GM18505 (cell line): ENCODE results near the gene PDGFB.

Experiments
- ATAC-seq: cut with Tn5 transposase; IDR thresholded peaks from one replicate; pipeline ENCODE4 v1.9.1; 2021; ENCODE audit not compliant: unreplicated experiment
- POLR2A ChIP-seq: IDR thresholded peaks from 4 replicates; pipeline ENCODE4 v1.6.1; 2011; ENCODE audit warnings: borderline replicate concordance; ENCODE audit not compliant: insufficient read depth, insufficient read length; ENCODE audit errors: extremely low read depth

The PDGFB gene

DNA sequence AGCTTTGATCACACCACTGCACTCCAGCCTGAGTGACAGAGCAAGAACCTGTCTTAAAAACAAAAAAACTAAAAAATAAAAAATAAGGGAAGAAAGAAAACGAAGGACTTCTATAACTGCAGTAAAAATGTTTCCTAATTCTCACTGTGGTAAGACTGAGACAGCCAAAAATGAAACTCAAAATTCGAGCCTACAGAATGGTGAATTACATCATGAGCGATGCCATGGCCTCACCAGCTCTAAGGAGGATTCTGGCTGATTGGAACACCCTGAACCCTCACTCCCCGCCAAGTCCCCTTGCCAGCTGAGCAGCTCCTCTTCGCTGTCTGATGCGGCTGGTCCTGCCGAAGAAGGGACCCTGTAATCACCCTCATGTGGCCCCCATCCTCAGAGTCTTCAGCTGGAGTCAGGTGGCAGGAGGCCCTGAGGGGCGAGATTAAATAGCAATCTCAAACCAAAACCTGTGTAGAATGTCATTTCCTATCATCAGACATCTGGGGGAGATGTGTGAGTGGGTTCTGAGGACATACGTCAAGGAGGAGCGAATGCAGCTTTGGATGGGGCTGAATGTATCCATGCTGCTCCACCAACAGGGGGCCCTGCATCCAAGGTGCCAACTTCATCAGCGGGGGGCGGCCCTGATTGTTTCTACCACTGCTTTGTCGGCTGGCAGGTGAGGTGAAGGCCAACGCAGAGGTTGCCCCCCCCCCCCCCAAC, 29.2 kb downstream of the PDGFB start:
- no peak for ATAC-seq
- TF ChIP-seq POLR2A, result no peak

DNA sequence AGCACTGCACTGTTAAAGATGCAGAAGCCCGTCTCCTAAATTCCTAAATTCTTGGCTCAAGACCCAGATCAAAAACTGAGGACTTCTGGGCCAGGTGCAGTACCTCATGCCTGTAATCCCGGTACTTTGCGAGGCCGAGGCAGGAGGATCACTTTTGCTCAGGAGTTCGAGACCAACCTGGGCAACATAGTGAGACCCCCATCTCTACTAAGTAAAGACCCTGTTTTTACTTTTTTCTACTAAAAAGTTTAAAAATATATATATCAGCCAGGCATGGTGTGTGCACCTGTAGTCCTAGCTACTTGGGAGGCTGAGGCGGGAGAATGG, 29.7 kb downstream of the PDGFB start:
- TF ChIP-seq POLR2A, result no peak
- ATAC-seq, result no peak

DNA sequence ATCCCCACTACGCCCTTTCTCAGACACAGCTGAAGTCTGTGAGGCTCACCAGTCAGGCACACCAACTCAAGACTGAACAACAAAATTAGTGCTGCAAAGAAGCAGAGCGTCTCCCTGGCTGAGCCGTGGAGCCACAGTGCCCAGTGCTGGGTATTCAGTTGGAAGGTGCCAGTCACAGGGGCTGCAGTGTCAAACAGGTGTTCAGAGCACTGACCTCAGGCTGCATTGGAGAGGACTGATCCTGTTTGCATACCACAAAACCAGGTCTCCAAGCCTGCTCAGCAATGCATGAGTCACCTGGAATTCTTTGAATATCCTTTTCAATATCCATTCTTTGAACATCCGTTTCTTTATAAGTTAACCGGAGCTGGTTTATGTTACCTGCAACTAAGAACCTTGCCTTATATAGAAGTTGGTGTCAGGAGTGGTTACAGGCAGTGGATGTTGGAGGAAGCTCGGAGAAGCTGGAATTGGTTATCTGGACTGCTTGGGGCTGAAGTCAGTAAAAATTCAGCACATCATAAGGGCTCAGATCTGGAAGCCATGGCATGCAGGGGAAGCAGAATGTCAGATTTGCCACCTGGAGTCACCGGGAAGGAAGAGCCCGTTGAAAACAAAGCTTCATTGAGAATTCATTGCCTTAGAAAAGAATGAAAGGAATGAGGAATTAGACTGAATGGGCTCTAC, 30.3 kb downstream of the PDGFB start:
- ATAC-seq, result no peak
- TF ChIP-seq POLR2A, result no peak

DNA sequence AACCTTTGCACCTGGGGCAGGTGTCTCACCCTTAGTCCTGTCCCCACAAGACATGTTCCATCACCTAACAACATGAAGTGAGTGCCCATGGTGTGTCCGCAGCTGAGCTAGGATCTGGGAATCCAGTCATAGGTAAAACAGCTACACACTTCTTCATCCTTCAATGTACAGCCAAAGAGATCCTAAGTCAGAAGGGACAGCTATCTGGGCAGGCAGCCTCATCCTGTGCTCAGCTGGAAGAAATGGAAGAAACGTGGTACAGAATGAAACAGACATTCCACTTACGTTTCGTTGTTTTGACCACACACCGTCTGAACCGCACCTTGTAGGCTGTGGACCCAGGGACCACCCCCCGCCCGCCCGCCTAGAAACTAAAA, 30.8 kb downstream of the PDGFB start:
- no peak for ATAC-seq
- TF ChIP-seq POLR2A, result no peak

DNA sequence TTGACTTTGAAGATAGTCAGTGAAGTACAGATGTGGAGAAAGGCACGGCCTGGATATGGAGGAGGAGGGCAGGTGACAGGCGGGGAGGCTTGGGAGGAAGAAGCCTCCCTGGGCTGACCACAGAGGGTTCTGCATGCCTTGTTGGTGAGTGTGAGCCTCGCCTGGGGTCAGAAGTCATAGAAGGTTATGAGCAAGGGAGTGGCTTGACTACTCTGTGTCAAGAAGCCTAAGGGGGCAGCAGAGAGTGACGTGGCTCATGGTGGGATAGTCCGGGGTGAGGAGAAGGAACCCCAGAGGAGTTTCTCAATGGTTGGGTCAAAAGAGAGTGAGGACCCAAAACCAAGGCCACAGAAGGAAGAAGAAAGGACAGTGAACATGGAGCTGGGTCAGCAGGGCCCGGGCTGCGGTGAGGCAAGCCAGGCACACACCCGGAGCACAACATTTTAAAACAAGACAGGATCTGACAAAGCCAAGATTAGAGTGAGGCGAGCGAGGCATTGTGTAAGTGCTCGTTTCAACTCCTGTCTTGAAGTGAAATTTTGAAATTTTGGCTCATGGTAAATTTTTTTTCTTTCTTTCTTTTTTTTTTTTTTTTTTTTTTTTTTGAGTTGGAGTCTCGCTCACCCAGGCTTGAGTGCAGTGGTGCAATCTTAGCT, 31.9 kb downstream of the PDGFB start:
- no peak for TF ChIP-seq POLR2A
- ATAC-seq, result no peak

DNA sequence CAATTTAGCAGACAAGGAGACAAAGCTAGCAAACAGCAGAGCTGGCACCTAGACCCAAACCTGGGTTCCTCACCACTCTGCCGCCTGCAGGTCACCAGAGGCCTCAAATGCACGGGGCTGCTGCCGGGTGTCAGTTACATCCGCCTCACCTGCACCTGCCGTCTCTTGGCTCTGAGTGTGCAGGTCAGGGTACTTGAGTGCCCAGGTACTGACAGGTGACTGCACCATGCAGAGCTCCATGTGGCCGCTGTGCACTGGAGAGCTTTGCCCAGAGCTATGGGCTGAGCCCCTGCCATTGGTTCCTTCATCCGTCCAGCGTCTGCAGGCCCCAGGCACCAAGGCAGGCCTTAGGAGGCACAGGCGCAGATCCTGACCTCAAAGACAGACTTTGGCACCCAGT, 35.0 kb downstream of the PDGFB start:
- no peak for TF ChIP-seq POLR2A
- ATAC-seq, result no peak

DNA sequence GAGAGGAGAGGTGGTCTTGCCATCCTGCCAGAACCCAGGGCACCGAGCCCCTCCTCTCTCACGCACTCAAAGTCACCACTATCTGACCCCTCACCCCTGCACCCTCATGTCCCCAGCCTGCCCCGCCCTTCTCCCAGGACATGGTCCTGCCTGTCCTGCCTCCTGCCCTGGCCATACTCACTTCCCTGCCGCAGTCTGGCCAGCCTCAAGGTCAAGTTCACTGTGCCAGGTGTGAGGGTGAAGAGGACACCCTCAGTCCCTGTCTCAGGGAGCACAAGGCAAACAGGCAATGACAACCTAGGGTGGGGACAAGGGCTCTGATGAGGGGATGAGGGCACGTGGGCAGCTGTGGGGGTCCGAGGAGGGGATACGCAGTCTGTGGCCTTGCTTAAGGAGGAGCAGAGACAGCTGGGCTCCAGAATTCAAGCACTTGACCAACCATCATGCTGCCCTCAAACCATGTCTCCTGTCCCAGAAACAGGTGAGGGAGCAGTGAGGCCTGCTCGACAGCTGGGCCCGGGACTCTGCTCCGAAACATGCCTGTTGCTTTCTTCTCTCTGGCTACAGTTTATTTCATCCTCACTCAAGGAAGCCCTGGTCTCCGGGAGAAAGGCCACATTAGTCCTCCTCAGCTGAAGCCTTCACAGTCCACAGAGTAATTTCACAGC, 36.6 kb downstream of the PDGFB start:
- no peak for TF ChIP-seq POLR2A
- ATAC-seq, result no peak

DNA sequence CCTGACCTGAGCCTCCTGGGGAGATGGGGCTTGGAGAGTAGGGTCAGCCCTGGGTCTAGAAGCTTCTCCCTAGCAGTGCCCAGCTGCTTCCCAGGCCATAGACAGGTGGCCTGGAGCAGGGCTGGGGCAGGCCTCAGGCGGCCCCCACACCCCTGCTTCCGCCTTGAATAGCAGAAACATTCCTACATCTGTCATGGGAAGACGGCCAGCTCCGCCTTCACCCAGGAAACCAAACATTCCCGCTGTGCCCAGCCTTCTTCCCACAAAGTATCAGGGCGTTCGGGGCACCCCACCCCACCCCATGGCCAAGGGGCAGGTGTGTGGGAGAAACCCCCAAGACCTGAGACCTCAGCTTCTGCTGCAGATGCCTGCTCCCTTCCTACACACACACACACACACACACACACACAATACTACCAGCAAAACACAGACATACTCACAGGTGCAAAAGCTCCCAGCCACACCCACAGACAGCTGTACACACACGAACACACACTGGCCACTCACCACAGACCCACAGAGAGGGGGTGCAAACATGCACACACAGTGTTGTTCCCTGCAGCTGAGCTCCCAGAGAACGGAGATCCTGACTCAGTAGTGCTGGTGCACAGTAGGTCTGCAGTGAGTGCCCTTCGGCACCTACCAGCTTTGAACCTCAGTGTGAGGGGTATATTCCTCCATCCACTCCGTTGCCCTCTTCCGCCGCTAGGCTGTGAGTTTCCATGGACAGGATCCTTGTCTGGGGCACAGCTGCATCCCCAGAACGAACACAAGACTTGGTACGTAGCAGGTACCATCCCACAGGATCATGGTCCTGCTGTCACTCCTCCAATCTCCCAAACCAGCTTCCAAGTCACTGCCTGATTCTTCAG, 37.4 kb downstream of the PDGFB start:
- TF ChIP-seq POLR2A, result no peak
- ATAC-seq, result no peak

DNA sequence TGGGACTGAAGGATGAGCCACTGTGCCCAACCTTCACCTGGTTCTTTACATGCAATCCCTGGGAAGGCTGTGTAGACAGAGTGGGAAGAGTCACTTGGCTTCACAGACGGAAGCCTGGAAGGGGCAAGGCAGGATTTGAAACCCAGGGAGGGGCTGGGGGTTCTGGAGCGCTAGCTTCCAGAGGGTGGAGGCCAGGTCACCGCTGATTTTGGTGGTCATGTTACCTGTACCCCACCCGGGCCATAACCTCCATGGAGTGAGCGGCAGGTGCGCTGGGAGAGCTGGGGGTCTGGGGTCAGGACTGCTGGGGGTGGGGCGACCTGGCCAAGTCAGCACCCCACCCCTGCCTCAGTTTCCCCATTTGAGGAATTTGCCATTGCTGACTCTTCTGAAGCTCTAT, 38.3 kb downstream of the PDGFB start:
- no peak for TF ChIP-seq POLR2A
- ATAC-seq, result no peak

DNA sequence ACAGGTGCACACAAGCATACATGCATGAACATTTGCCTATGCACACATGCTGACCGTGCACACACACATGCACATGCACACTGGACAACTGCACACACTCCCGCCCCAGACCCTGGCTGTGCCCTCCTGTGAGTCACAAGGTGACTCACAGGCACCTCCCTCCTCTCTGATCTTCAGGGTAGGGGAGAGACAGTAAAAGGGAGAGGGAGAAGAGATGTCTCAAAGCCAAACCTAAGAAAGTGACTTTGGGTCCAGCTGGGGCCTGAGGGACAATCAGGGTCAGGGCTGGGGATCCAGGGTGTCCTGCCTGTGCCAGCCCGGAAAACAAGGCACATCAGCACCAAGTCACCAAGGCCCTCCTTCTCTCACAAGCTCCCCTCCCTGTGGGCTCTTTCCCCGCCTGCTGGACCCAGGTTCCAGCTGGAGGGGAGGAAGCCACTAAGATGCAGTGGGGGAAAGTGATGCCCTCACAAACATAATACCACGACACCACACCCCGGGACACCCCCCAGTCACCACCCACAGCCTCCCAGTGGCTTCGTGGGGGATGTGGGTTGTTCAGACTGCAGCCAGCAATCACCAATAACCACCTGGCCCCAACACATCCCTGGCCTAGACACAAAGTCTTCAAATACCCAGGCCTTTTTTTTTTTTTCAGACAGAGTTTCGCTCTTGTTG, 39.3 kb downstream of the PDGFB start:
- no peak for TF ChIP-seq POLR2A
- ATAC-seq, result no peak

DNA sequence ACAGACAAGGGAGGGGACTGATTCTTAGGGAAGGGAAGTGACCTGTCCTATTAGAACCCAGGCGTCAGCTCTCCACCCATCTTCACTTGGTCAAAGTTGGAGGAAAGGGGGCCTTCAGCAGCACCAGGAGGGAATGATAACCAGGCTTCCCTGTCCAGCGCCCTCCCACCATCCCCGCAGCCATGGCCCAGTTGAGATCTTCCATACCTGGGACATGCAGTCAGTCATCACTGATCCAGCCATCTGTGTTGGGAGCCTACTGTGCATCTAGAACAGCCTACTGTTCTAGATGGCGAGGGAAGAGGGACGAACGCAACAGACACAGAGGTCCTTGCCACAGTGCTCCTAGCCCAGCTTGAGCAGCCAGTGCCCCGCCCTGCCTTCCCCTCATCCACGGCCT, 40.6 kb downstream of the PDGFB start:
- ATAC-seq, result no peak
- TF ChIP-seq POLR2A, result no peak

DNA sequence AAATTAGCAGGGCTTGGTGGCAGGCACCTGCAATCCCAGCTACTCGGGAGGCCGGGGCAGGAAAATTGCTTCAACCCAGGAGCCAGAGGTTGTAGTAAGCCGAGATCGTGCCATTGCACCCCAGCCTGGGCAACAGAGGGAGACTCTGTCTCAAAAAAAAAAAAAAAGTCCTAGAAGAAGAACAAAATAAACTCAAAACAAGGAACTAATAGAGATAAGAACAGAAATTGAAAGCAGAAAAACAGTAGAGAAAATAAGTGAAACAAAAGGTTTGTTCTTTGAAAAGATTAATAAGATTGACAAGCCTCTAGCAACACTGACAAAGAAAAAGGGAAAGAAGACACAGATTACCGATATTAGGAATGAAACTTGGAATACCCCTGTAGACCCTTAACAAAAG, 47.2 kb downstream of the PDGFB start:
- TF ChIP-seq POLR2A, result no peak
- no peak for ATAC-seq
